K562 (cell line): ENCODE data around the gene ADGRF1. TPM values are rescaled to one million over a fixed set of nuclear protein-coding genes. Genes with fewer than 3 reads are reported as not detected.

ENCODE experiments used
- ATAC-seq: fragments of 200-7000 bp; cut with Tn5 transposase; 3 replicates; pipeline ENCODE4 v1.9.1; 2020; ENCODE audit warnings: moderate library complexity
- BruUV-seq: library from RNA; stranded (reverse); fragments of 400-500 nt; replicated peaks from 2 replicates; lab custom pipeline; 2021; lab: Mats Ljungman, UMichigan
- CTCF ChIA-PET: fragments of 300-600 bp; formaldehyde crosslinking; extraction: SDS; loops from one replicate; lab custom pipeline; 2021; ENCODE audit warnings: low intra/inter-chr PET ratio; lab: Yijun Ruan, JAX
- POLR2A ChIA-PET: fragments of 300-600, 350-650 bp; sonication (Branson Sonifier 250); formaldehyde crosslinking; extraction: SDS; loops from one replicate; lab custom pipeline; 2021; ENCODE audit warnings: antibody characterized with exemption, inconsistent platforms; lab: Yijun Ruan, JAX
- DNase-seq, 4 experiments: peaks; one replicate each; pipeline versions ENCODE4 v3.0.0 to v3.0.0-alpha.2; 2011 to 2018; ENCODE audit warnings: low spot score in 3 of 4, mixed read lengths in 3 of 4; ENCODE audit errors: extremely low read depth in 1 of 4
- FAIRE-seq: peaks from 2 replicates; lab custom pipeline; 2011; peaks lifted over from hg19 to GRCh38; lab: Jason Lieb, UNC
- H2AFZ ChIP-seq: 2 replicates; pipeline ENCODE4 v1.6.0; 2011; ENCODE audit warnings: low read depth, low read length, control low read depth, inconsistent platforms
- H3K27ac ChIP-seq: fragments of 200-600 bp; 3 replicates; pipeline ENCODE4 v1.8.0; 2011; ENCODE audit warnings: low read depth, mild to moderate bottlenecking, control low read depth, inconsistent platforms, low read length, moderate library complexity, mixed read lengths; ENCODE audit errors: extremely low read depth
- H3K27me3 ChIP-seq, 2 experiments: fragments of 300-600 bp in 1 of 2; 2 replicates in 1 of 2; 3 replicates in 1 of 2; pipeline versions ENCODE4 v1.6.0 to v1.8.0; 2011; ENCODE audit warnings: inconsistent platforms in 2 of 2, low read length in 2 of 2, mild to moderate bottlenecking in 1 of 2, mixed read lengths in 1 of 2, moderate library complexity in 1 of 2; ENCODE audit not compliant: control insufficient read depth in 2 of 2, insufficient read depth in 2 of 2
- H3K36me3 ChIP-seq: fragments of 300-600 bp; 3 replicates; pipeline ENCODE4 v1.8.0; 2011; ENCODE audit warnings: mild to moderate bottlenecking, low read length, inconsistent platforms; ENCODE audit not compliant: control insufficient read depth, insufficient read depth
- H3K4me1 ChIP-seq, 2 experiments: fragments of 200-600 bp in 1 of 2; replicated peaks in 1 of 2; 2 replicates in 1 of 2; 3 replicates in 1 of 2; pipeline versions ENCODE4 v1.5.1 to v1.8.0; 2011; ENCODE audit warnings: inconsistent platforms in 2 of 2, low read length in 2 of 2, mild to moderate bottlenecking in 1 of 2, mixed read lengths in 1 of 2, moderate library complexity in 1 of 2; ENCODE audit not compliant: control insufficient read depth in 2 of 2, insufficient read depth in 2 of 2
- H3K4me2 ChIP-seq: 2 replicates; pipeline ENCODE4 v1.6.1; 2011; ENCODE audit warnings: low read length, control low read depth, inconsistent platforms, mixed read lengths; ENCODE audit not compliant: insufficient read depth
- H3K4me3 ChIP-seq: fragments of 200-600 bp; sonication (generic), shearing (Covaris generic); 2 replicates; pipeline ENCODE4 v1.5.1; 2016; ENCODE audit warnings: control low read depth, inconsistent platforms
- H3K79me2 ChIP-seq: fragments of 200-600 bp; 3 replicates; pipeline ENCODE4 v1.8.0; 2011; ENCODE audit warnings: low read length, inconsistent platforms; ENCODE audit not compliant: control insufficient read depth, insufficient read depth
- H3K9ac ChIP-seq, 2 experiments: 2 replicates each; pipeline versions ENCODE4 v1.6.0 to v1.6.1; 2011; ENCODE audit warnings: low read depth in 2 of 2, low read length in 2 of 2, control low read depth in 1 of 2, inconsistent platforms in 1 of 2, mild to moderate bottlenecking in 1 of 2, mixed read lengths in 1 of 2; ENCODE audit not compliant: insufficient read depth in 1 of 2
- H3K9me1 ChIP-seq: one replicate; pipeline ENCODE4 v1.6.0; 2011; ENCODE audit warnings: inconsistent platforms, mild to moderate bottlenecking, low read length, moderate library complexity; ENCODE audit not compliant: control insufficient read depth, insufficient read depth
- H3K9me3 ChIP-seq: replicated peaks from 2 replicates; pipeline ENCODE4 v1.5.1; 2011; ENCODE audit warnings: low read depth, low read length, inconsistent platforms; ENCODE audit not compliant: control insufficient read depth, insufficient read depth
- H4K20me1 ChIP-seq: replicated peaks from 2 replicates; pipeline ENCODE4 v1.6.1; 2011; ENCODE audit warnings: low read length, inconsistent platforms, mixed read lengths; ENCODE audit not compliant: control insufficient read depth, insufficient read depth
- BCL6 ChIP-seq: fragments of 250-450 bp; sonication (Bioruptor Pico); IDR thresholded peaks from 2 replicates; pipeline ENCODE4 v1.4.0; 2020
- DIDO1 ChIP-seq: fragments of 450-650 bp; IDR thresholded peaks from 2 replicates; pipeline ENCODE4 v1.6.1; 2016; ENCODE audit warnings: low read depth, missing biosample characterization, missing genetic modification characterization
- EGR1 ChIP-seq: fragments of 450-650 bp; conservative IDR thresholded peaks from 2 replicates; pipeline ENCODE4 v1.6.1; 2017; ENCODE audit warnings: mild to moderate bottlenecking
- FOXM1 ChIP-seq, 2 experiments: fragments of 450-650 bp in 1 of 2; sonication (generic) in 1 of 2; formaldehyde crosslinking in 1 of 2; IDR thresholded peaks; 2 replicates each; pipeline versions ENCODE4 v1.6.1 to v1.9.0; 2017 to 2022; ENCODE audit warnings: low read depth in 2 of 2, mild to moderate bottlenecking in 2 of 2, missing genetic modification reagents in 1 of 2, moderate library complexity in 1 of 2
- MAFK ChIP-seq: IDR thresholded peaks from 2 replicates; pipeline ENCODE4 v1.6.1; 2011; ENCODE audit warnings: low read length, improper control_type of control experiment
- PHF21A ChIP-seq: fragments of 450-650 bp; IDR thresholded peaks from 2 replicates; pipeline ENCODE4 v1.6.1; 2017; ENCODE audit warnings: low read depth, borderline replicate concordance
- PRMT5 ChIP-seq: sonication (generic); formaldehyde crosslinking; IDR thresholded peaks from 2 replicates; pipeline ENCODE4 v1.5.0; 2020; ENCODE audit warnings: missing genetic modification reagents
- SIRT6 ChIP-seq: IDR thresholded peaks from one replicate; pipeline ENCODE4 v1.6.1; 2012; ENCODE audit warnings: low read depth, mild to moderate bottlenecking, control low read depth, inconsistent platforms, low read length, moderate library complexity
- ZBTB17 ChIP-seq: fragments of 450-650 bp; formaldehyde crosslinking; IDR thresholded peaks from 2 replicates; pipeline ENCODE4 v1.4.0; 2020; ENCODE audit warnings: mild to moderate bottlenecking
- ZC3H4 ChIP-seq: sonication (generic); formaldehyde crosslinking; IDR thresholded peaks from 2 replicates; pipeline ENCODE4 v1.9.0; 2021; ENCODE audit warnings: missing genetic modification reagents, borderline replicate concordance
- WGBS: fragments of 100-300 bp; shearing (Covaris generic); methylation state at CpG from one replicate; pipeline ENCODE4 v1.1.6; 2016; ENCODE audit warnings: low coverage, mixed read lengths; ENCODE audit not compliant: insufficient coverage; ENCODE audit errors: missing lambda C conversion rate; 5-methylcytosine and 5-hydroxymethylcytosine counted together
- in situ Hi-C: fragments of 300-500 bp; cut with MboI; formaldehyde crosslinking; loops from 4 replicates; pipeline ENCODE4 v1.15.0; 2018; ENCODE audit warnings: inconsistent platforms, mixed read lengths
- intact Hi-C: fragments of 100-400 bp; cut with micrococcal nuclease; formaldehyde crosslinking; loops from 2 replicates; pipeline ENCODE4 v1.14.2; 2022
- polyA plus RNA-seq, 8 experiments: library from polyadenylated mRNA; depleted of rRNA in 4 of 8; stranded (reverse) in 5 of 8; unstranded in 3 of 8; fragments of >200 nt; fragmentation: Nextera tagmentation in 2 of 8; fragmentation: Illumina TruSeq in 1 of 8; extraction: Ambion mirVana in 2 of 8; extraction: Trizol in 1 of 8; gene quantifications; 2 replicates each; pipeline versions ENCODE4 v1.2.1 to v1.2.3, GENCODE V29; 2011 to 2014; ENCODE audit warnings: inconsistent platforms in 1 of 8, missing spikeins in 1 of 8
- total RNA-seq, 7 experiments: library from RNA; depleted of rRNA in 6 of 7; stranded (reverse); fragments of >200 nt in 6 of 7; fragmentation: Illumina TruSeq in 2 of 7; extraction: Trizol in 2 of 7; gene quantifications; 2 replicates each; pipeline versions ENCODE4 v1.2.1 to v1.2.3, GENCODE V29; 2011 to 2021; ENCODE audit warnings: low replicate concordance in 1 of 7
- TF ChIP-seq, protein P1 (sequence below): fragments of 450-650 bp; conservative IDR thresholded peaks from 2 replicates; pipeline ENCODE4 v1.6.1; 2016; ENCODE audit warnings: missing genetic modification characterization, low read depth, mild to moderate bottlenecking, control low read depth, missing compliant biosample characterization
- TF ChIP-seq, protein P2 (sequence below): fragments of 450-650 bp; IDR thresholded peaks from 2 replicates; pipeline ENCODE4 v1.6.1; 2016
- TF ChIP-seq, protein P3 (sequence below), 2 experiments: fragments of 450-650 bp in 1 of 2; sonication (generic) in 1 of 2; formaldehyde crosslinking; conservative IDR thresholded peaks; 2 replicates each; pipeline versions ENCODE4 v1.4.0 to v1.8.1; 2020 to 2022; ENCODE audit warnings: mild to moderate bottlenecking in 1 of 2, missing genetic modification reagents in 1 of 2
- TF ChIP-seq, protein P4 (sequence below): fragments of 200-800 bp; sonication (Bioruptor generic); IDR thresholded peaks from 2 replicates; pipeline ENCODE4 v1.6.1; 2017; ENCODE audit warnings: missing genetic modification characterization, missing compliant biosample characterization

ADGRF1 gene
- total and polyA plus RNA-seq, 9 of the 15 experiments (the other 6 are each of a cell fraction or from before 2014, with no cell fraction given): not detected

DNA sequence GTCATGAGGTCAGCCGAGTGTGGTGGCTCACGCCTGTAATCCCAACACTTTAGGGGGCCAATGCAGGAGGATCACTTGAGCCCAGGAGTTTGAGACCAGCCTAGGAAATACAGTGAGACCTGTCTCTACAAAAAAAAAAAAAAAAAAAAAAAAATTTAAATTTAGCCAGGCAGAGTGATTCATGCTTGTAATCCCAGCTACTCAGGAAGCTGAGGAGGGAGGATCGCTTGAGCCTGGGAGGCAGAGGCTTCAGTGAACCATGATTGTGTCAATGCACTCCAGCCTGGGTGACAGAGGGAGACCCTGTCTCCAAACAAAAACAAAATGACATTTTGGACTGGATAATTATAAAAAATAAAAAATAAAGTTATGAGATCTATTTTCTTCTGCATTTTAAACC lies 56.2 kb downstream of the ADGRF1 start:
- Histone ChIP-seq H3K79me2 (no peaks in the 10 kb centered on the region), H3K4me3 (no peak overlapping the region), H4K20me1 (no peaks in the 10 kb centered on the region), H2AFZ (no peak overlapping the region), H3K4me2 (no peak overlapping the region), H3K9me1 (no peaks in the 10 kb centered on the region), H3K9ac (no peak overlapping the region), H3K27ac (no peak overlapping the region), H3K27me3 (peaks cover 0 to 15% of the 10 kb centered on the region in 2 experiments; a peak in 1 of 5 replicates), H3K4me1 (no peaks in the 10 kb centered on the region), H3K36me3 (no peaks in the 10 kb centered on the region), H3K9me3 (no peaks in the 10 kb centered on the region)
- no peak for FAIRE-seq
- DNase-seq: no peak
- WGBS: 0% methylated on average over 3 of the region's 3 CpGs
- POLR2A ChIA-PET: interaction anchor here (0.7 kb wide), 1 partner anchor 257 kb away, joined by 3 read pairs; no protein-coding TSS in a partner anchor
- CTCF ChIA-PET: interaction anchor here (0.6 kb wide), 1 partner anchor 1056 kb away, joined by 3 read pairs; no protein-coding TSS in a partner anchor
- TF ChIP-seq PRMT5 (CRISPR knock-in tag): no peak
- TF ChIP-seq BCL6 (CRISPR knock-in tag): no peak
- TF ChIP-seq, protein P1, sequence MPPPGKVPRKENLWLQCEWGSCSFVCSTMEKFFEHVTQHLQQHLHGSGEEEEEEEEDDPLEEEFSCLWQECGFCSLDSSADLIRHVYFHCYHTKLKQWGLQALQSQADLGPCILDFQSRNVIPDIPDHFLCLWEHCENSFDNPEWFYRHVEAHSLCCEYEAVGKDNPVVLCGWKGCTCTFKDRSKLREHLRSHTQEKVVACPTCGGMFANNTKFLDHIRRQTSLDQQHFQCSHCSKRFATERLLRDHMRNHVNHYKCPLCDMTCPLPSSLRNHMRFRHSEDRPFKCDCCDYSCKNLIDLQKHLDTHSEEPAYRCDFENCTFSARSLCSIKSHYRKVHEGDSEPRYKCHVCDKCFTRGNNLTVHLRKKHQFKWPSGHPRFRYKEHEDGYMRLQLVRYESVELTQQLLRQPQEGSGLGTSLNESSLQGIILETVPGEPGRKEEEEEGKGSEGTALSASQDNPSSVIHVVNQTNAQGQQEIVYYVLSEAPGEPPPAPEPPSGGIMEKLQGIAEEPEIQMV (tag): no peak
- no peak for TF ChIP-seq ZBTB17 (CRISPR knock-in tag)
- no peak for TF ChIP-seq EGR1
- TF ChIP-seq SIRT6: no peak
- TF ChIP-seq PHF21A: no peak
- TF ChIP-seq, protein P2, sequence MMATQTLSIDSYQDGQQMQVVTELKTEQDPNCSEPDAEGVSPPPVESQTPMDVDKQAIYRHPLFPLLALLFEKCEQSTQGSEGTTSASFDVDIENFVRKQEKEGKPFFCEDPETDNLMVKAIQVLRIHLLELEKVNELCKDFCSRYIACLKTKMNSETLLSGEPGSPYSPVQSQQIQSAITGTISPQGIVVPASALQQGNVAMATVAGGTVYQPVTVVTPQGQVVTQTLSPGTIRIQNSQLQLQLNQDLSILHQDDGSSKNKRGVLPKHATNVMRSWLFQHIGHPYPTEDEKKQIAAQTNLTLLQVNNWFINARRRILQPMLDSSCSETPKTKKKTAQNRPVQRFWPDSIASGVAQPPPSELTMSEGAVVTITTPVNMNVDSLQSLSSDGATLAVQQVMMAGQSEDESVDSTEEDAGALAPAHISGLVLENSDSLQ: no peak
- no peak for TF ChIP-seq FOXM1 (IDR thresholded peaks at IDR 0.05; ENCODE audit: low read depth)
- no peak for TF ChIP-seq FOXM1 (CRISPR knock-in tag; IDR thresholded peaks at IDR 0.05; ENCODE audit: low read depth)
- TF ChIP-seq, protein P3, sequence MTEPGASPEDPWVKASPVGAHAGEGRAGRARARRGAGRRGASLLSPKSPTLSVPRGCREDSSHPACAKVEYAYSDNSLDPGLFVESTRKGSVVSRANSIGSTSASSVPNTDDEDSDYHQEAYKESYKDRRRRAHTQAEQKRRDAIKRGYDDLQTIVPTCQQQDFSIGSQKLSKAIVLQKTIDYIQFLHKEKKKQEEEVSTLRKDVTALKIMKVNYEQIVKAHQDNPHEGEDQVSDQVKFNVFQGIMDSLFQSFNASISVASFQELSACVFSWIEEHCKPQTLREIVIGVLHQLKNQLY (CRISPR knock-in tag; conservative IDR thresholded peaks at IDR 0.05): no peak
- TF ChIP-seq, protein P4, sequence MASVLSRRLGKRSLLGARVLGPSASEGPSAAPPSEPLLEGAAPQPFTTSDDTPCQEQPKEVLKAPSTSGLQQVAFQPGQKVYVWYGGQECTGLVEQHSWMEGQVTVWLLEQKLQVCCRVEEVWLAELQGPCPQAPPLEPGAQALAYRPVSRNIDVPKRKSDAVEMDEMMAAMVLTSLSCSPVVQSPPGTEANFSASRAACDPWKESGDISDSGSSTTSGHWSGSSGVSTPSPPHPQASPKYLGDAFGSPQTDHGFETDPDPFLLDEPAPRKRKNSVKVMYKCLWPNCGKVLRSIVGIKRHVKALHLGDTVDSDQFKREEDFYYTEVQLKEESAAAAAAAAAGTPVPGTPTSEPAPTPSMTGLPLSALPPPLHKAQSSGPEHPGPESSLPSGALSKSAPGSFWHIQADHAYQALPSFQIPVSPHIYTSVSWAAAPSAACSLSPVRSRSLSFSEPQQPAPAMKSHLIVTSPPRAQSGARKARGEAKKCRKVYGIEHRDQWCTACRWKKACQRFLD (CRISPR knock-in tag): no peak
- TF ChIP-seq DIDO1 (tag): no peak
- no peak for TF ChIP-seq MAFK
- no peak for TF ChIP-seq ZC3H4
- BruUV-seq: no TSS peak
- ATAC-seq: no peak
- intact Hi-C loops (no loop called here), in situ Hi-C loops (loop anchor here (25.0 kb wide), 1 partner anchor 924 kb away; no protein-coding TSS in a partner anchor)
